Trophoblast cell (in vitro differentiated cells and primary cell): Measurements from ENCODE around the gene KPNA4.
"Not testable (repeated sequence)": the region's sequence is repeated elsewhere in the genome, so short reads cannot be mapped to it uniquely, and the experiment has no call there.

ENCODE experiments used
- DNase-seq, 2 donors: peaks; one replicate each; pipeline ENCODE4 v3.0.0-alpha.2; 2016
- H2AFZ ChIP-seq: 2 replicates; pipeline ENCODE4 v1.6.1; 2013; ENCODE audit warnings: low read length, moderate library complexity, mild to moderate bottlenecking; ENCODE audit not compliant: insufficient read depth, poor library complexity
- H2AK5ac ChIP-seq: 2 replicates; pipeline ENCODE4 v1.6.1; 2013; ENCODE audit warnings: mild to moderate bottlenecking, low read length
- H2BK120ac ChIP-seq: 2 replicates; pipeline ENCODE4 v1.6.1; 2013; ENCODE audit warnings: low read length, mild to moderate bottlenecking, moderate library complexity; ENCODE audit not compliant: insufficient read depth, poor library complexity
- H2BK12ac ChIP-seq: 2 replicates; pipeline ENCODE4 v1.6.1; 2013; ENCODE audit warnings: mild to moderate bottlenecking, low read length, moderate library complexity
- H2BK5ac ChIP-seq: 2 replicates; pipeline ENCODE4 v1.6.1; 2013; ENCODE audit warnings: low read length, low read depth, moderate library complexity, mild to moderate bottlenecking; ENCODE audit not compliant: poor library complexity
- H3K14ac ChIP-seq: 2 replicates; pipeline ENCODE4 v1.6.1; 2013; ENCODE audit warnings: mild to moderate bottlenecking, low read length
- H3K18ac ChIP-seq: 2 replicates; pipeline ENCODE4 v1.6.1; 2013; ENCODE audit warnings: mild to moderate bottlenecking, low read length
- H3K23ac ChIP-seq: 2 replicates; pipeline ENCODE4 v1.6.1; 2013; ENCODE audit warnings: low read length
- H3K27ac ChIP-seq: 2 replicates; pipeline ENCODE4 v1.5.1; 2013; ENCODE audit warnings: low read depth, mild to moderate bottlenecking, inconsistent platforms, low read length, moderate library complexity
- H3K27me3 ChIP-seq: 2 replicates; pipeline ENCODE4 v1.6.1; 2013; ENCODE audit warnings: inconsistent platforms, mild to moderate bottlenecking, low read length, moderate library complexity; ENCODE audit not compliant: insufficient read depth
- H3K36me3 ChIP-seq, 2 experiments: 1 replicate in 1 of 2; 2 replicates in 1 of 2; pipeline ENCODE4 v1.6.1; 2013; ENCODE audit warnings: low read length in 2 of 2, mild to moderate bottlenecking in 2 of 2, moderate library complexity in 1 of 2; ENCODE audit not compliant: insufficient read depth in 2 of 2, control insufficient read depth in 1 of 2
- H3K4ac ChIP-seq: 2 replicates; pipeline ENCODE4 v1.6.1; 2013; ENCODE audit warnings: low read depth, mild to moderate bottlenecking, low read length, moderate library complexity
- H3K4me1 ChIP-seq, 2 experiments: 1 replicate in 1 of 2; 2 replicates in 1 of 2; pipeline ENCODE4 v1.6.1; 2013; ENCODE audit warnings: low read length in 2 of 2, mild to moderate bottlenecking in 2 of 2, moderate library complexity in 1 of 2; ENCODE audit not compliant: insufficient read depth in 2 of 2, control insufficient read depth in 1 of 2
- H3K4me2 ChIP-seq: 2 replicates; pipeline ENCODE4 v1.6.1; 2013; ENCODE audit warnings: inconsistent platforms, mild to moderate bottlenecking, low read length, moderate library complexity
- H3K4me3 ChIP-seq: 2 replicates; pipeline ENCODE4 v1.5.1; 2013; ENCODE audit warnings: mild to moderate bottlenecking, low read depth, low read length, inconsistent platforms
- H3K79me1 ChIP-seq: one replicate; pipeline ENCODE4 v1.6.1; 2013; ENCODE audit warnings: low read length
- H3K79me2 ChIP-seq: 2 replicates; pipeline ENCODE4 v1.6.1; 2013; ENCODE audit warnings: low read length, mild to moderate bottlenecking; ENCODE audit not compliant: control insufficient read depth, insufficient read depth, poor library complexity
- H3K9ac ChIP-seq: 2 replicates; pipeline ENCODE4 v1.6.1; 2013; ENCODE audit warnings: mild to moderate bottlenecking, low read length
- H3K9me3 ChIP-seq: 2 replicates; pipeline ENCODE4 v1.6.1; 2013; ENCODE audit warnings: low read depth, mild to moderate bottlenecking, control low read depth, inconsistent platforms, low read length; ENCODE audit not compliant: insufficient read depth
- H4K12ac ChIP-seq: 2 replicates; pipeline ENCODE4 v1.6.1; 2013; ENCODE audit warnings: low read depth, mild to moderate bottlenecking, low read length, moderate library complexity
- H4K8ac ChIP-seq: 2 replicates; pipeline ENCODE4 v1.6.1; 2013; ENCODE audit warnings: low read depth, mild to moderate bottlenecking, low read length, moderate library complexity
- H4K91ac ChIP-seq: one replicate; pipeline ENCODE4 v1.6.1; 2013; ENCODE audit warnings: low read depth, mild to moderate bottlenecking, low read length, moderate library complexity
- WGBS: extraction: QIAGEN DNeasy Blood & Tissue Kit; methylation state at CpG from one replicate; pipeline ENCODE4 v1.1.7; 2013; ENCODE audit warnings: missing lambda C conversion rate; ENCODE audit not compliant: insufficient read length, insufficient coverage; ENCODE audit errors: extremely low coverage; 5-methylcytosine and 5-hydroxymethylcytosine counted together

The KPNA4 gene

DNA sequence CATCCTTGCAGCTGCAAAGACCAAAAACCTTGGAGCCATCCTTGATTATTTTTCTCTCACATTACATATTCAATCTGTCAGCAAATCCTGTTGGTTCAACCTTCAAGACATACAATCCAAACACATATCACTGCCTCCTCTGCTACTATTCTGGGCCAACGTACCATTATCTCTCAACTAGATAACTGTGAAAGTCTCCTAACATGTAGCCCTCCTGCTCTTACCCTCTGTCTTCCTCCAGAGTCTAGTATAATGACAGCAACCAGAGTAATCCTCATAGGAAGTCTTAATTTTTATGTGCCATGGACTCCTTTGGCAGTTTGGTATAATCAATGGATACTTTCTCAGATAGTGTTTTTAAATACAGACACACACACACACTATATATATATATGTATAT lies 27.6 kb downstream of the KPNA4 start:
- H3K14ac ChIP-seq: no peak overlapping the region
- H3K23ac ChIP-seq: no peak overlapping the region
- no peak overlapping the region for H4K91ac ChIP-seq
- H3K27me3 ChIP-seq: no peaks in the 10 kb centered on the region
- no peak overlapping the region for H2AK5ac ChIP-seq
- no peak overlapping the region for H3K27ac ChIP-seq
- H3K36me3 ChIP-seq: peaks cover 3 to 8% of the 10 kb centered on the region in 2 experiments
- H3K79me1 ChIP-seq: no peaks in the 10 kb centered on the region
- H2AFZ ChIP-seq: no peak overlapping the region
- no peak overlapping the region for H3K4me2 ChIP-seq
- H3K9ac ChIP-seq: no peak overlapping the region
- H3K18ac ChIP-seq: no peak overlapping the region
- H3K9me3 ChIP-seq: no peaks in the 10 kb centered on the region
- no peaks in the 10 kb centered on the region for H3K4me1 ChIP-seq
- no peak overlapping the region for H4K12ac ChIP-seq
- DNase-seq: no peak
- no peak overlapping the region for H3K4me3 ChIP-seq
- no peak overlapping the region for H2BK5ac ChIP-seq
- no peak overlapping the region for H2BK120ac ChIP-seq
- H3K79me2 ChIP-seq: no peaks in the 10 kb centered on the region
- no peak overlapping the region for H3K4ac ChIP-seq
- no peak overlapping the region for H4K8ac ChIP-seq
- no CpG with 5 or more reads among the region's 1 CpG for WGBS
- no peak overlapping the region for H2BK12ac ChIP-seq

DNA sequence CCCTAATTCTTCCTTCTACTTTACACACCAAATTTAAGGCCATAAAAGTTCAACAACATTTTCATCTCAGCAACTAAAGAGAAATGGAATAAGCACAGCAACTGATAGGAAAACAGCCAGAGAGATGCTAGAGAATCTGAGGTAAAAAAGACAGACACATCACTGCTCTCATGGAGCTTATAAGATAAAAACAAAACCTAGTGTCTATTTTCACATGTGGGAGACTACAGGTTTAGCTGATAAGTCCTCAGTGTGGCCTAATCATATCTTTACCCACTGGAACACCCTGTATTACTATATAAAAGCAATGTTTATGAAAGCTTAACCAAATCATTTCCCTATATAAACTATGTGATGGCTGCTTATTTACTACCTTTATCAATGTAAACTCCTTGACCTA lies 33.0 kb downstream of the KPNA4 start:
- no peak overlapping the region for H4K91ac ChIP-seq
- H2BK120ac ChIP-seq: no peak overlapping the region
- H3K23ac ChIP-seq: no peak overlapping the region
- no peak for DNase-seq
- H4K8ac ChIP-seq: no peak overlapping the region
- H2AFZ ChIP-seq: no peak overlapping the region
- H3K18ac ChIP-seq: no peak overlapping the region
- no peaks in the 10 kb centered on the region for H3K27me3 ChIP-seq
- peaks cover 15 to 20% of the 10 kb centered on the region in 2 experiments for H3K36me3 ChIP-seq
- H3K79me2 ChIP-seq: no peaks in the 10 kb centered on the region
- no peak overlapping the region for H3K4me2 ChIP-seq
- no peaks in the 10 kb centered on the region for H3K4me1 ChIP-seq
- H2BK5ac ChIP-seq: no peak overlapping the region
- no peak overlapping the region for H4K12ac ChIP-seq
- H3K79me1 ChIP-seq: no peaks in the 10 kb centered on the region
- H3K27ac ChIP-seq: no peak overlapping the region
- no peak overlapping the region for H3K4me3 ChIP-seq
- H3K14ac ChIP-seq: no peak overlapping the region
- no peak overlapping the region for H3K4ac ChIP-seq
- H3K9me3 ChIP-seq: no peaks in the 10 kb centered on the region
- no peak overlapping the region for H3K9ac ChIP-seq
- H2AK5ac ChIP-seq: no peak overlapping the region
- no peak overlapping the region for H2BK12ac ChIP-seq

DNA sequence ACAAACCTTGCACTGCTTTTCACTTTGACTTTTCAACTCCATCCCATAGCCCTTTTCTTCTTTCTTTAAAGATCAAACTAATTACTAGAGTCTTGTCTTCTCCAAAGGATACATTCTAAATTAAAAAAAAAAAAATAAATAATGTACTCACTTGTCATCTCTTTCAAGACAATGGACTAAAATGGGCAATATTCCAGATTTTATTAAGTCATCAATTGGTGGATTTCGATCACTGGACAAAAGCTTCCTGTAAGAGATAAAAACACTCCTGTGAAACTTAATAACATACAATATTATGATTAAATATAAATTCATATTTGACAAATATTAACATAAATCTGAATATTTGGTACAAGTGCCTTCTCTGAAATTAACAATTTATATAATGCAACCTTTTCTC lies 34.1 kb downstream of the KPNA4 start:
- Histone ChIP-seq H3K79me1 (no peaks in the 10 kb centered on the region), H3K27me3 (no peaks in the 10 kb centered on the region), H3K27ac (no peak overlapping the region), H2AFZ (no peak overlapping the region), H3K4ac (no peak overlapping the region), H3K4me1 (no peaks in the 10 kb centered on the region), H3K14ac (no peak overlapping the region), H3K4me3 (no peak overlapping the region), H3K18ac (no peak overlapping the region), H4K12ac (no peak overlapping the region), H3K9ac (no peak overlapping the region), H2AK5ac (no peak overlapping the region), H3K4me2 (no peak overlapping the region), H3K36me3 (peaks cover 17 to 20% of the 10 kb centered on the region in 2 experiments), H3K79me2 (no peaks in the 10 kb centered on the region), H4K8ac (no peak overlapping the region), H3K23ac (no peak overlapping the region), H4K91ac (no peak overlapping the region), H2BK120ac (no peak overlapping the region), H2BK5ac (no peak overlapping the region), H2BK12ac (no peak overlapping the region), H3K9me3 (no peaks in the 10 kb centered on the region)
- DNase-seq: no peak
- WGBS: no CpG with 5 or more reads among the region's 1 CpG

DNA sequence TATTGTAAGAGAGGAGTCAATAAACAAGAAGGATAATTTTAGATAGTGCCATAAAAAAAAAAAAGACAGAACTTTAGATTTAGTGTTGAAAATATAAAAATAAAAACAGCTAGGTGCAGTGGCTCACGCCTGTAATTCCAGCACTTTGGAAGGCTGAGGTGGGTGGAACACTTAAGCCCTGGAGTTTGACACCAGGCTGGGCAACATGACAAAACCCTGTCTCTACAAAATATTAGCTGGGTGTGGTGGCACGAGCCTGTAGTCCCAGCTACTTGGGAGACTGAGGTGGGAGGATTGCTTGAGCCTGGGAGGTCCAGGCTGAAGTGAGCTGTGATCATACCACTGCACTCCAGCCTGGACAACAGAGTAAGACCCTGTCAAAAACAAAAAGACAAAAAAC lies 49.0 kb downstream of the KPNA4 start:
- not testable (repeated sequence) for H3K27ac ChIP-seq, H3K14ac ChIP-seq, H2AFZ ChIP-seq, H3K9ac ChIP-seq, H4K91ac ChIP-seq, H3K18ac ChIP-seq, H2AK5ac ChIP-seq, H3K4me2 ChIP-seq, H2BK5ac ChIP-seq, H3K79me1 ChIP-seq, H3K27me3 ChIP-seq, H3K9me3 ChIP-seq, H3K4me1 ChIP-seq, H4K12ac ChIP-seq, H3K4ac ChIP-seq, DNase-seq, H2BK120ac ChIP-seq, H3K4me3 ChIP-seq, H3K23ac ChIP-seq, H3K79me2 ChIP-seq, H4K8ac ChIP-seq, H2BK12ac ChIP-seq
- WGBS: no CpG with 5 or more reads among the region's 2 CpGs
- peaks cover 16 to 20% of the 10 kb centered on the region in 2 experiments for H3K36me3 ChIP-seq
